H1 (cell line): ENCODE measurements around the gene ZNF618. TPM values are rescaled to one million over a fixed set of nuclear protein-coding genes. Genes with fewer than 3 reads are reported as not detected.

Experiments
- CTCF ChIA-PET: fragments of 300-600 bp; sonication (Branson Sonifier 250); formaldehyde crosslinking; loops from one replicate; lab custom pipeline; 2021; ENCODE audit not compliant: partially characterized antibody; lab: Charles Lee
- POLR2A ChIA-PET: fragments of 300-600 bp; sonication (Branson Sonifier 250); formaldehyde crosslinking; loops from one replicate; lab custom pipeline; 2021; ENCODE audit warnings: inconsistent platforms; ENCODE audit not compliant: partially characterized antibody; lab: Charles Lee
- DNase-seq, 2 experiments: peaks; one replicate each; pipeline versions ENCODE4 v3.0.0 to v3.0.0-alpha.2; 2010 to 2022; ENCODE audit warnings: low spot score in 2 of 2, low read depth in 1 of 2, mixed read lengths in 1 of 2
- FAIRE-seq: peaks from 2 replicates; lab custom pipeline; 2011; peaks lifted over from hg19 to GRCh38; lab: Jason Lieb, UNC
- H2AFZ ChIP-seq: 2 replicates; pipeline ENCODE4 v1.8.1; 2012; ENCODE audit warnings: low read length, inconsistent platforms
- H2AK5ac ChIP-seq: 2 replicates; pipeline ENCODE4 v1.6.1; 2013; ENCODE audit warnings: low read depth, low read length
- H2BK120ac ChIP-seq: replicated peaks from 2 replicates; pipeline ENCODE3; 2013; ENCODE audit warnings: low read depth, low read length, inconsistent platforms
- H2BK12ac ChIP-seq: 2 replicates; pipeline ENCODE4 v1.6.1; 2013; ENCODE audit warnings: low read depth, low read length
- H2BK15ac ChIP-seq: 2 replicates; pipeline ENCODE4 v1.6.1; 2013; ENCODE audit warnings: low read length
- H2BK20ac ChIP-seq: 2 replicates; pipeline ENCODE4 v1.6.1; 2013; ENCODE audit warnings: low read length
- H2BK5ac ChIP-seq: 2 replicates; pipeline ENCODE4 v1.6.1; 2013; ENCODE audit warnings: low read depth, low read length
- H3K14ac ChIP-seq: 2 replicates; pipeline ENCODE4 v1.6.1; 2013; ENCODE audit warnings: inconsistent platforms; ENCODE audit not compliant: insufficient read length
- H3K18ac ChIP-seq: 2 replicates; pipeline ENCODE4 v1.6.1; 2013; ENCODE audit warnings: low read length; ENCODE audit errors: extremely low read depth
- H3K23ac ChIP-seq: 2 replicates; pipeline ENCODE4 v1.6.1; 2013; ENCODE audit warnings: inconsistent platforms; ENCODE audit not compliant: insufficient read length
- H3K23me2 ChIP-seq: 2 replicates; pipeline ENCODE4 v1.6.1; 2013; ENCODE audit warnings: low read depth, low read length
- H3K27ac ChIP-seq: 2 replicates; pipeline ENCODE4 v1.6.1; 2011; ENCODE audit warnings: low read depth, low read length, inconsistent platforms
- H3K27me3 ChIP-seq, 4 experiments: replicated peaks in 1 of 4; 1 replicate in 1 of 4; 2 replicates in 3 of 4; pipeline versions ENCODE4 v1.6.1 to v1.8.1; 2011 to 2013; ENCODE audit warnings: low read length in 3 of 4, mild to moderate bottlenecking in 3 of 4, inconsistent platforms in 2 of 4, mixed read lengths in 2 of 4, moderate library complexity in 1 of 4; ENCODE audit not compliant: control insufficient read depth in 3 of 4, insufficient read depth in 3 of 4; ENCODE audit errors: extremely low read depth in 1 of 4
- H3K36me3 ChIP-seq, 4 experiments: 2 replicates each; pipeline versions ENCODE4 v1.6.1 to v1.8.1; 2011 to 2013; ENCODE audit warnings: mild to moderate bottlenecking in 4 of 4, low read length in 3 of 4, moderate library complexity in 2 of 4, control low read depth in 1 of 4, inconsistent platforms in 1 of 4; ENCODE audit not compliant: insufficient read depth in 4 of 4, control insufficient read depth in 2 of 4
- H3K4ac ChIP-seq: replicated peaks from 2 replicates; pipeline ENCODE3; 2013; ENCODE audit warnings: low read length, low read depth, mixed read lengths, inconsistent platforms; ENCODE audit not compliant: insufficient read length
- H3K4me1 ChIP-seq, 4 experiments: replicated peaks in 1 of 4; 1 replicate in 1 of 4; 2 replicates in 3 of 4; pipeline versions ENCODE4 v1.6.1 to v1.8.1; 2011 to 2013; ENCODE audit warnings: low read length in 3 of 4, inconsistent platforms in 2 of 4, mixed read lengths in 1 of 4; ENCODE audit not compliant: insufficient read depth in 4 of 4, control insufficient read depth in 3 of 4
- H3K4me2 ChIP-seq, 2 experiments: 2 replicates each; pipeline versions ENCODE4 v1.6.1 to v1.8.1; 2011 to 2013; ENCODE audit warnings: low read depth in 2 of 2, low read length in 2 of 2, control low read depth in 1 of 2, inconsistent platforms in 1 of 2, mild to moderate bottlenecking in 1 of 2; ENCODE audit not compliant: insufficient read depth in 1 of 2
- H3K4me3 ChIP-seq, 4 experiments: fragments of 200-600, 300-600 bp in 1 of 4; sonication (generic), shearing (Covaris generic), sonication (Bioruptor Twin) in 1 of 4; 2 replicates each; pipeline versions ENCODE4 v1.5.1 to v1.8.1; 2011 to 2016; ENCODE audit warnings: low read length in 4 of 4, low read depth in 3 of 4, control low read depth in 2 of 4, inconsistent platforms in 2 of 4, mild to moderate bottlenecking in 2 of 4, mixed read lengths in 1 of 4, moderate library complexity in 1 of 4; ENCODE audit not compliant: insufficient read depth in 2 of 4; ENCODE audit errors: extremely low read depth in 1 of 4
- H3K56ac ChIP-seq: replicated peaks from 2 replicates; pipeline ENCODE3; 2013; ENCODE audit warnings: low read depth, mild to moderate bottlenecking, mixed read lengths, low read length, inconsistent platforms; ENCODE audit not compliant: insufficient read length
- H3K79me1 ChIP-seq: 2 replicates; pipeline ENCODE4 v1.6.1; 2013; ENCODE audit warnings: low read depth, low read length, control low read depth
- H3K79me2 ChIP-seq, 2 experiments: 2 replicates each; pipeline versions ENCODE4 v1.6.1 to v1.8.1; 2012 to 2013; ENCODE audit warnings: low read length in 2 of 2, mild to moderate bottlenecking in 2 of 2, inconsistent platforms in 1 of 2; ENCODE audit not compliant: insufficient read depth in 2 of 2, control insufficient read depth in 1 of 2
- H3K9ac ChIP-seq, 4 experiments: replicated peaks in 1 of 4; 1 replicate in 1 of 4; 2 replicates in 3 of 4; pipeline versions ENCODE4 v1.6.1 to v1.8.1; 2011 to 2013; ENCODE audit warnings: low read depth in 3 of 4, low read length in 3 of 4, control low read depth in 2 of 4, mild to moderate bottlenecking in 2 of 4, moderate library complexity in 2 of 4, inconsistent platforms in 1 of 4; ENCODE audit errors: extremely low read depth in 1 of 4
- H3K9me3 ChIP-seq, 2 experiments: 2 replicates each; pipeline versions ENCODE4 v1.6.1 to v1.8.1; 2012 to 2013; ENCODE audit warnings: mild to moderate bottlenecking in 2 of 2, moderate library complexity in 2 of 2, control low read depth in 1 of 2, inconsistent platforms in 1 of 2, low read depth in 1 of 2, low read length in 1 of 2, mixed read lengths in 1 of 2; ENCODE audit not compliant: insufficient read depth in 2 of 2
- H4K20me1 ChIP-seq, 2 experiments: replicated peaks in 1 of 2; 2 replicates each; pipeline versions ENCODE3 to v1.8.1; 2011 to 2013; ENCODE audit warnings: inconsistent platforms in 2 of 2, low read length in 2 of 2, mild to moderate bottlenecking in 1 of 2; ENCODE audit not compliant: insufficient read depth in 2 of 2, control insufficient read depth in 1 of 2
- H4K5ac ChIP-seq: 2 replicates; pipeline ENCODE4 v1.6.1; 2013; ENCODE audit warnings: low read length, low read depth, mixed read lengths, inconsistent platforms; ENCODE audit not compliant: insufficient read length
- H4K8ac ChIP-seq: 2 replicates; pipeline ENCODE4 v1.8.0; 2013; ENCODE audit warnings: mild to moderate bottlenecking, moderate library complexity, low read length, inconsistent platforms; ENCODE audit not compliant: insufficient read depth; ENCODE audit errors: extremely low read depth
- H4K91ac ChIP-seq: replicated peaks from 2 replicates; pipeline ENCODE3; 2013; ENCODE audit warnings: low read length, mixed read lengths, inconsistent platforms; ENCODE audit not compliant: insufficient read length
- BCL11A ChIP-seq, 2 experiments: IDR thresholded peaks; one replicate each; pipeline ENCODE4 v1.6.1; 2011; ENCODE audit warnings: low read depth in 2 of 2, low read length in 2 of 2, mild to moderate bottlenecking in 2 of 2
- HDAC6 ChIP-seq: IDR thresholded peaks from one replicate; pipeline ENCODE4 v1.7.1; 2012; ENCODE audit warnings: low read depth, mild to moderate bottlenecking, inconsistent platforms, low read length, moderate library complexity
- KDM4A ChIP-seq: IDR thresholded peaks from one replicate; pipeline ENCODE4 v1.7.1; 2012; ENCODE audit warnings: low read depth, mild to moderate bottlenecking, moderate library complexity, low read length, inconsistent platforms; ENCODE audit not compliant: severe bottlenecking
- RFX5 ChIP-seq: IDR thresholded peaks from 2 replicates; pipeline ENCODE4 v1.6.1; 2011; ENCODE audit warnings: low read depth, low read length, improper control_type of control experiment, borderline replicate concordance
- RNF2 ChIP-seq: fragments of 200-900, 300-1000 bp; sonication (generic); IDR thresholded peaks from 2 replicates; pipeline ENCODE4 v1.7.1; 2016; ENCODE audit warnings: borderline replicate concordance, low read depth, mild to moderate bottlenecking, antibody characterized with exemption, low read length; ENCODE audit not compliant: poor library complexity, severe bottlenecking; ENCODE audit errors: missing control alignments
- SP4 ChIP-seq: IDR thresholded peaks from 2 replicates; pipeline ENCODE4 v1.6.1; 2012; ENCODE audit warnings: low read length, inconsistent platforms
- WGBS, 2 experiments: shearing (Covaris generic) in 1 of 2; methylation state at CpG; one replicate each; pipeline versions ENCODE4 v1.1.6 to v1.1.7; 2013 to 2015; ENCODE audit warnings: low lambda C conversion rate in 2 of 2, mixed read lengths in 2 of 2, inconsistent platforms in 1 of 2, low coverage in 1 of 2, missing lambda C conversion rate in 1 of 2; ENCODE audit not compliant: insufficient replicate concordance in 2 of 2, insufficient coverage in 1 of 2, insufficient read length in 1 of 2; ENCODE audit errors: extremely low coverage in 1 of 2, missing lambda C conversion rate in 1 of 2; 5-methylcytosine and 5-hydroxymethylcytosine counted together
- polyA plus RNA-seq, 7 experiments: library from polyadenylated mRNA; depleted of rRNA in 3 of 7; stranded (reverse) in 5 of 7; unstranded in 2 of 7; fragments of >200 nt in 5 of 7; fragments of 200-250 nt in 2 of 7; gene quantifications; 1 replicate in 5 of 7; 2 replicates in 1 of 7; 4 replicates in 1 of 7; pipeline versions ENCODE4 v1.2.1 to v1.2.3, GENCODE V29; 2011 to 2013; ENCODE audit warnings: missing spikeins in 2 of 7, mixed read lengths in 2 of 7
- total RNA-seq: library from RNA; stranded (reverse); fragmentation: NEBNext Ultra II Directional; extraction: Animal tissue kit (Norgen Biotek cat#: 25700); gene quantifications from 2 replicates; pipeline ENCODE4 v1.2.1, GENCODE V29; 2021

Gene ZNF618
- total and polyA plus RNA-seq, 2 of the 8 experiments (the other 6 are each of a cell fraction or from before 2014, with no cell fraction given): 9.6 to 28.5 TPM

DNA sequence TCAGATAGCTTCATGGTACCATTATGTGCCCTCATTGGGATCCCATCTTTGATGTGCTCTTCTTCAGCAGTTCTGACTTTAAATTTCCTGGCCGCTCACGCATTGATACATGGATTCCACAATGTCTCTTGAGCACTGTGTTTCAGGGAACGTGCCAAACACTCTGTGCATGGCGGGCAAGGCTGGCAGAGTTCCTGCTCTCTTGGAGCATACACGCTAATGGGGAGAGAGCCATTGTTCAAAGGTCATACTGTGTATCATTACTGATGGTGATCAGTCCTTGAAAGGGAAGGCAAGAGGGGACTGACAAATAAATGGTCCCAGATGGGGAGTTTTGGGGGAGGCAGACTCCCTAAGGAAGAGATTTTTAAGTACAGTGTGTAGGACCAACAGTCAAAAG, 149.7 kb downstream of the ZNF618 start:
- no peak overlapping the region for H2BK15ac ChIP-seq
- ChIA-PET CTCF (interaction anchor here (1.1 to 3.5 kb wide), 4 partner anchors 9 to 235 kb away, joined by 3 to 11 read pairs (median 4); no protein-coding TSS in a partner anchor), POLR2A (interaction anchor here (0.8 kb wide), 1 partner anchor 13 kb away, joined by 3 read pairs; no protein-coding TSS in a partner anchor)
- FAIRE-seq (no peak), DNase-seq (peak in 1 of 2 experiments; percentile 28)
- H3K79me2 ChIP-seq: no peaks in the 10 kb centered on the region
- H4K20me1 ChIP-seq: peaks cover 0 to 2% of the 10 kb centered on the region in 2 experiments
- no peaks in the 10 kb centered on the region for H3K4me1 ChIP-seq
- TF ChIP-seq BCL11A (IDR thresholded peaks at IDR 0.05; ENCODE audit: low read depth in 2 of 2, low read length in 2 of 2) (no peak), RFX5 (no peak), RNF2 (no peak), HDAC6 (no peak), KDM4A (no peak), SP4 (no peak)
- H3K79me1 ChIP-seq: peaks cover 2% of the 10 kb centered on the region; the same call in 1 of the 2 replicates
- H3K36me3 ChIP-seq: peaks cover 0 to 14% (median 4%) of the 10 kb centered on the region in 4 experiments; a peak in 4 of 8 replicates
- WGBS, 2 experiments: 87% methylated on average over 5 of the region's 5 CpGs; no CpG with 5 or more reads in 1 of the 2 experiments
- H2AFZ ChIP-seq: no peak overlapping the region
- no peak overlapping the region for H2BK5ac ChIP-seq
- H3K4me2 ChIP-seq: no peak overlapping the region
- H3K4ac ChIP-seq: no peak overlapping the region
- H3K9ac ChIP-seq: no peak overlapping the region; a peak in 1 of 7 replicates
- no peak overlapping the region for H3K56ac ChIP-seq
- no peak overlapping the region for H4K91ac ChIP-seq
- no peak overlapping the region for H3K14ac ChIP-seq
- no peak overlapping the region for H3K27ac ChIP-seq
- H3K23ac ChIP-seq: no peak overlapping the region
- no peaks in the 10 kb centered on the region for H3K27me3 ChIP-seq
- H3K9me3 ChIP-seq: peaks cover 0 to 6% of the 10 kb centered on the region in 2 experiments; a peak in 1 of 4 replicates
- H3K4me3 ChIP-seq: no peak overlapping the region
- H2AK5ac ChIP-seq: no peak overlapping the region
- H2BK12ac ChIP-seq: no peak overlapping the region
- H4K8ac ChIP-seq: no peak overlapping the region
- H4K5ac ChIP-seq: no peak overlapping the region
- H2BK120ac ChIP-seq: no peak overlapping the region
- no peak overlapping the region for H2BK20ac ChIP-seq
- no peak overlapping the region for H3K18ac ChIP-seq
- H3K23me2 ChIP-seq: no peaks in the 10 kb centered on the region
